ENCODE measurements around the gene CEBPG.

CEBPG gene

DNA sequence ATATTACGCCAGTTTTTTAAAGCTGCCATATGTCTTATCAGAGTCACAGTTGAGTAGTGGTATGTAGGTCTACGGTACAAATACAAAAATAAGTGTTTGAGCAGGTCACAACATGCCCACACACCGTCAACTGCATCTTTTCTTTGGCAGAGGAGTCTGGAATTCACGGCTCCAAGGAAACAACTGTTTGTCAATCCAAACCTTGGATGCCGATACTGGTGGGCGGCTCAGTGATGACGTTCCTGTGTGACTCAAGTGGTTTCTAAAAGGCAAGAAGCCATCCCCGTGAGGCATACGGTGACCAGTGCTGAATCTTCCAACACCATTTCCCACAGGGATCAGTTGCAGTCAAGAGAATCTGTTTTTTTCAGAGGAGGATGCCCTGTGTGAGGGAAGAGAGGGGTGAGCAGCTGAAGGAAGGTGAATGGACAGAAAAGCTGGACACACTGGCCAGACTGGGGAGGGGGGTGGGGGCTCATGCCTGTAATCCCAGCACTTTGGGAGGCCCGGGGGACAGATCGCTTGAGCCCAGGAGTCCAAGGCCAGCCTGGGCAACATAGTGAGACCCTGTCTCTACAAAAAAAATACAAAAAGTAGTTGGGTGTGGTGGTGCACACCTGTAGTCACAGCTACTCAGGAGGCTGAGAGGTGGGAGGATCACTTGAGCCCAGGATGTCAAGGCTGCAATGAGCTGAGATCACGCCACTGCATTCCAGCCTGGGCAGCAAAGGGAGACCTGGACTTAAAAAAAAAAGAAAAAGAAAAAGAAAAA is 22.8 kb upstream of the CEBPG start:
- DNase-seq = no peak

GRCh38 chr19:33355535-33355934 is 18.0 kb upstream of the CEBPG start:
- DNase-seq = no peak

DNA sequence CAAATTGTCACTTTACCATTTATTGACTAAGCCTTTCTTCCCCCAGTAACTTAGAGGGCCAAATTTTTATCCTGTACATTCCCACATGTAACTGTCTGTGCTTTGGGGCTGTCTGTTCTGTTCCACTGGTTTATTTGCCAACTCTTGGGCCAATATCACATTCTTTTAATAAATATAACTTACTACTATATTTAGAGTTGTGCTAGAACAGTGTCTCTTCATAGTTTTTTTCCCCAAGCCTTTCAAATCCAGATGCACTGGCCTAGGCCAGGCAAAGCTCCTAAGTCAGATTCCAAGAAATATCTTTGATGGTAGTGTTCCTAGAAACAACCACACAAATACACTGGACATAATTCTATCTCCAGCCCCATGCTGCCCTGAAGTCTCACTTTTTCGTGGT is 16.0 kb upstream of the CEBPG start:
- DNase-seq = no peak

DNA sequence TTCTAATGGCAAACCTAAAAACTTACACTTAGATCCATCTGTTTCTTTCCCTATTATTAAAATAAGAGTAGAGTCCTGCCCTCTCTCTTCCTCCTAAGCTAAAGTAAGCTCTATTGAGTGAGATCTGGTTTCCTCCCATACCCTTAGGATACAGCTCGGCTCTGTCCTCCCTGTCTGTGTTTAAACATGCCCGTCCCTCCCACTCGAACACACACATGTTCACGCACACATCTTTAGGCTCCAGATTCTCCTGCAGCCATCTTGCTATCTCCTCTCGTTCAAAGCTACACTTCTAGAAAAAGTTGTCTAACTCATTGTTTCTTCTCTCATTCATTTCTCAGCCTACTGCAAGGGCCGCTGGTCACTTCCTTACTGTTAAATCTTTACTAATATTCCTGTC is 15.1 kb upstream of the CEBPG start:
- no peak for DNase-seq

- DNase-seq = no peak
Observed at GRCh38 chr19:33359581-33359980, 13.9 kb upstream of the CEBPG start.

- DNase-seq = no peak
Observed at GRCh38 chr19:33362508-33363228, 10.8 kb upstream of the CEBPG start.

DNA sequence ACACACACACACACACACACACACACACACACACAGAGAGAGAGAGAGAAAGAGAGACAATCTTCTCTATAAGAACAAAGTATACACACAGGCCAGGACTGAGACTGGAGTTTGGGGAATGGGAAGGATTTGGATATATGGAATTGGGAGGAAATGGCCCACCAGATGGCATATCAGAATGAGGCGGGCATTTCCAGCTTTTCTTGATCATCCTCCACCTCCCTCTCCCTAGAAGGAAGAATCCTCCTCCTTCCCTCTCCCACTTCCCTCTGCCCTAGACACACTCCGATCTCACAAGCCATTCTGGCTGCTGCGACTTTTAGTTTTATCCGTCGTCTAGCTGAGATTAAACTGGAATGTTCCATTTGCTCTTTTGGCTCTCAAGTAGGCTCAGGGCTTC is 10.0 kb upstream of the CEBPG start:
- no peak for DNase-seq

DNA sequence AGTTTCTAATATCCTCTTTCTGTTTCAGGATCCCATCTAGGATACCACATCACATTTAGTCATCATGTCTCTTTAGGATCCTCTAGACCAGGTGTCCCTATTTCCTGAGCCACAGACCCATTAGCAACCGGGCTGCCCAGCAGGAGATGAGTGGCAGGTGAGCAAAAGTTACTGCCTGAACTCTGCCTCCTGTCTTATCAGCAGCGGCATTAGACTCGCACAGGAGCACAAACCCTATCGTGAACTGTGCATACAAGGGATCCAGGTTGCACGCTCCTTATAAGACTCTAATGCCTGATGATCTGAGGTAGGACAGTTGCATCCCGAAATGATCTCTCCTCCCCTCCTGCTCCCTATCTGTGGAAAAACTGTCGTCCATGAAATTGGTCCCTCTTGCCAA is 7.8 kb upstream of the CEBPG start:
- DNase-seq = no peak

GRCh38 chr19:33366127-33366526 is 7.4 kb upstream of the CEBPG start:
- DNase-seq = no peak

GRCh38 chr19:33366897-33367296 is 6.6 kb upstream of the CEBPG start:
- DNase-seq = no peak

- no peak for DNase-seq
Observed at GRCh38 chr19:33368074-33368864, 5.2 kb upstream of the CEBPG start.

- DNase-seq = no peak
Observed at GRCh38 chr19:33370783-33371182, 2.7 kb upstream of the CEBPG start.

DNA sequence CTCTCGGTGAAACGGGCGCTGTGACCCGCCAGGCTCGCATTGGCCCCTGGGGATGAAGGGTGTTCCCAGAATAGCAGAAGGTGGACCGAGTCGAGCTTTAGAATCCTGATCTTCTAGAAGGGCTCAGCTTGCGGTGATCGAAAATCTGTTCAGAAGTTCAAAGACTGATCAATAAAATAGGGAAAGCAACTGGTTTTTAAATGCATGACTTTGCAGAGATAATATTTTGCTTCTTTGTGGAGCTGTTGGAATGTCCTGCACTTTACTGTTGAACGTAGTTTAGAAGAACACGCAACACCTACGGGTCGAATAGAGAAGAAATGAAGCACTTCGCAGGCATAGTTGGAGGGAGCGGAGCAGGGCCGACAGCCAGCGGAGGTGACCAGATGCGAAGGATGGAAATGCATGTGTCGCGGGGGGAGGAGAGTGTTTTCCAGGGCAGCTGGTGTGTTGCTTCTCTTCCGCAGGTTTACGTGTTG is 766 bp downstream of the CEBPG start:
- DNase-seq = no peak

- DNase-seq = no peak
Observed at GRCh38 chr19:33375156-33375836, 1.8 kb downstream of the CEBPG start.

DNA sequence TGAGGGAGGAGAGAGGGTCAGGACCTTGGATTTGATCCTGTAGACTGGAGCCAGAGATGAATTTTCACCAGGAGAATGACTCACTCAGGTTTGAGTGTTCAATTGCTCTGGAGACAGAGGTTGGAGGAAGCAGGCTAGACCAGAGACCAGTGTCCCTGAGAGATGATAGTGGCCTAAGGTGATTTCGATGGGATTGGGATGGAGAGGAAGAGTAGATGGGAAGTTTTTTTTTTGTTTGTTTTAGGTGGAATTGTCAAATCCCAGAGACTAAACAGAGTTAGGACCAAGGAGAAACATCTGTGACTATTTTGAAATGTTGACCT is 2.3 kb downstream of the CEBPG start:
- DNase-seq = no peak

DNA sequence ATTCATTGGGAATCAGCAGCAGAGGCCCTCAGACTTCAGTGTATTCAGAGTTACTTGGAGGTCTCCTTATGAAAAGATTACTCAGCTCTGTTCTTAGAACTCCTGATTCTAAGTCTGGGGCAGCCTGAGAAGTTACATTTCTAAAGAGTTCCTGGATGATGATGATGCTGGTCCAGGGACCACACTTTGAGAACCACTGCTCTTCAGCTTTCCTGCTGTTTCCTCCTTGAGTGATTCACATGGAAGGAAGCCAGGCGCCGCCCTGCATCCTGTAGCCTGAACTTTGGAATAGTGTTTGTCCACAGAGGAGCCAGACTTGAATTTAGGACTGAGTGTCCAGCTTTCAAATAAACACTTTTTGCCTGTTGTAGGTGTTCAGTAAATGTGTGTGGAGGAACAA is 2.9 kb downstream of the CEBPG start:
- DNase-seq = peak; percentile 16

DNA sequence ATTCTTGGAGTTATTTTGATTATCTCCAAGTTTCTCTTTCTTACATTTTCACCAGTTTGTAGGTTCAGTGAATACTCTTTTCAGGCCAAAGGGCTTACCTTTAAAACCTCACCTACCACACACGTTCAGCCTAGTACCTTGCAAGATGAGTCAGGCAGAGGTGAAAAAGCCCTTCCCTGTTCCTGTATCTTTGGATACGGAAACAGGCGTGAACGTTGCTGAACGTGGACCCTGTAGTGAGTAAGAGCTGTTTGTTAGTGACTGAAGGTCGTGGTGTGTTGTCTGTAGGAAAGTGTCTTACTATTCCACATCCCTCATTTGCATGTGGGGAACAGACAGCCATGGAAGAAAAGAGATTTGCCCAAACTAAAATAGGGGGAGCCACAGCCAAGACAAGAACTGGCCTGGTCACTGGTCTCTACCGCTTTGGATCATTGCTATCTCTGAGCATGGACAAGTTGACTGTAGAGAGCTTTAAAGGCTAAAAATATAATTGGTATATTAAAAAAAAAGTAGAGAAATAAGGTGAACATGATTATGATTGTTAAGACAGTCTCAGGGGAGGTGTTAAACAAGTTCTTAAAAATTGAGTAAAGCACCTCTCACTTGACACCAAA is 3.5 kb downstream of the CEBPG start:
- DNase-seq = no peak

- DNase-seq = no peak
Observed at GRCh38 chr19:33377586-33378475, 4.3 kb downstream of the CEBPG start.

- no peak for DNase-seq
Observed at GRCh38 chr19:33379151-33379829, 5.8 kb downstream of the CEBPG start.

DNA sequence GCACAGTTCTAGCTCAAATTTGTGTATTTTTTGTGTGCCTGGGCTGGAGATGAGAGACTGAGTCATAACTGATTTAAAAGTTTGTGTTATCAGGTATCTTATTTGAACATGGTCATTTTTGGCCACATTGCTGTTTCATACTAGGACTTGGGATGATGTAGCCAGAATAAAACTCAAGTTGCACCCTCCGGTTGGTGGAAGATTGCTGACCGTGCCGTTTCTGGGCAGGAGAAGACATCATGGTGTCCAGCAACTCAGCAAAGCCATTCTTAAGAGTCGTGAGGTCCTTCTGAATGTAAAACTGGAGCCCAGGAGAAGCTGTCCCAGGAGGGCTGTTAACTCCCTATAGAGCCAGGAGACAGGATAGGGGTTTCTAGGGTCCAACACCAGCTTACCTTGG is 7.6 kb downstream of the CEBPG start:
- DNase-seq = no peak

GRCh38 chr19:33382006-33382405 is 8.5 kb downstream of the CEBPG start:
- DNase-seq = no peak
